Ishikawa (cell line): ENCODE measurements around the gene SLC5A2.

ENCODE experiments used
- CEBPB ChIP-seq: IDR thresholded peaks from 2 replicates; pipeline ENCODE4 v1.6.1; 2012
- CREB1 ChIP-seq: IDR thresholded peaks from 2 replicates; pipeline ENCODE4 v1.6.1; 2012; ENCODE audit warnings: low read depth
- EGR1 ChIP-seq: IDR thresholded peaks from 2 replicates; pipeline ENCODE4 v1.6.1; 2012
- EP300 ChIP-seq: IDR thresholded peaks from 2 replicates; pipeline ENCODE4 v1.6.1; 2012; ENCODE audit warnings: borderline replicate concordance
- FOXM1 ChIP-seq: IDR thresholded peaks from 2 replicates; pipeline ENCODE4 v1.6.1; 2012; ENCODE audit warnings: low read depth, borderline replicate concordance
- MAX ChIP-seq: IDR thresholded peaks from 2 replicates; pipeline ENCODE4 v1.6.1; 2012
- RAD21 ChIP-seq: IDR thresholded peaks from 2 replicates; pipeline ENCODE4 v1.6.1; 2012; ENCODE audit warnings: low read depth
- REST ChIP-seq: IDR thresholded peaks from 2 replicates; pipeline ENCODE4 v1.6.1; 2012; ENCODE audit warnings: low read depth, mild to moderate bottlenecking
- TCF12 ChIP-seq: IDR thresholded peaks from 2 replicates; pipeline ENCODE4 v1.6.1; 2012; ENCODE audit warnings: low read depth
- YY1 ChIP-seq: IDR thresholded peaks from 2 replicates; pipeline ENCODE4 v1.6.1; 2012; ENCODE audit warnings: low read depth

GRCh38 chr16:31502981-31503380, 20.1 kb downstream of the SLC5A2 start:
- TF ChIP-seq MAX (no peak), FOXM1 (no peak), CEBPB (no peak), YY1 (no peak), EP300 (no peak), REST (no peak), CREB1 (no peak), RAD21 (no peak), TCF12 (no peak), EGR1 (no peak)
